Measurements from ENCODE around the gene TGFBR3. TPM values are rescaled to one million over a fixed set of nuclear protein-coding genes. Genes with fewer than 3 reads are reported as not detected.
A peak's percentile ranks its signal among the peaks of the same experiment; 100 is the strongest.

Gene TGFBR3
- total and polyA plus RNA-seq, 3 experiments from 2014 or later = 28.8 to 78.5 (median 29.9) TPM

DNA sequence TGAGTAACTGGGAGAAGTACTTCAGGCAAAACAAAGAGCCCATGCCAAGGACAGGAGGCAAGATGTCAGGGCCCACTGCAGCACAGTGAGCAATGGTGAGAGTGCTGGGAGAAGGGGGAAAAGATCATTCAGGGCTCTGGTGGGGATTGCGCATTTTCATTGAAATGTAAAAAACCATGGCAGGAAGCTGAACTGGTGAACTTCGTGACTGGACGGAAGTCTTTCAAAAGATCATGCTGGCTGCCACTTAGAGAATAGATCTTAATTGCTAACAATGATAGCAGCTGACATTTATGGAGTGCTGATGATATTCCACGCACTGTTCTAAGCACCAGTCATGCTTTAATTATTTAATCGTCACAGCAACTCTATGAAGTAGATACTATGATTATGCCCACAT is 107.0 kb downstream of the TGFBR3 start:
- POLR2A ChIA-PET = no interaction called here
- CTCF ChIA-PET = interaction anchor here (1.5 kb wide), 1 partner anchor 28 kb away, joined by 3 read pairs; no protein-coding TSS in a partner anchor
- peaks cover 42 to 70% (median 60%) of the 10 kb centered on the region in 3 donors for H3K4me1 Mint-ChIP-seq

DNA sequence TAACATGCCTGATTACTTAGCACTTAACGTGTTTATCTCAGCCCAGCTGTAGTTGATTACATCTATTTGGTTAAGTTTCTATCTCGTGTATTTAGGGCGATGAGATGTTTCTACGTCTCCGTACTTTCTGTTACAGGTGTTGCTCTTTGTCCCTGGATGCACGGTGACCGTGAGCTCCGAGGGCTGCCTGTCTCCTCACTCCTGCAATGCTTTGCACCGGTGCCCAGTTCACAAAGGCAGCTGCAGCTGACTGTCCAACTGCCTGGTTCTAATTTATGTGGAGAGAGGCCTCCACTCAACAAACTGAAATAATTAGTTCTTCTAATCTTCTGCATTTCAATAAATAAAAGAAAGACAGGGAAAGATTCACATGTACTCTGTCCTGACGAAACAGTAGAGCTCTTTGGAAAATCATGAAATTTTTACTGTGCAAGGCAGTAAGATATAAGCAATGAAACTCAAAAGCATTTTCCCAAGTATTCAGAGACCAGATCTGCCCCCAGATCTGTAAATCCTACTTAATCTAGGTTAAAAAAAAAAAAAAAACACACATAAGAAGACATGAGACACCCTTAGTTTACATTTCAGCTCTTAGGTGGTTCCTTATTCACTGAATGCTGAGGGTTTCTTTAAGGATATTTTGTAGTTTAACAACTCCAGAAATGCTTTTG is 108.2 kb downstream of the TGFBR3 start:
- no peaks in the 10 kb centered on the region for H3K27me3 ChIP-seq (ENCODE audit: insufficient read depth, low read length, poor library complexity, severe bottlenecking)
- H3K9me3 Mint-ChIP-seq = no peaks in the 10 kb centered on the region
- peaks cover 4% of the 10 kb centered on the region for H3K4me1 ChIP-seq (ENCODE audit: insufficient read depth, low read length)
- ChIA-PET CTCF (interaction anchor here (0.9 to 1.5 kb wide), 3 partner anchors 8 to 29 kb away, joined by 3 to 4 read pairs (median 3); no protein-coding TSS in a partner anchor), POLR2A (no interaction called here)
- peak overlapping the region in 3 of 8 donors; percentile 40 to 81 (median 73) for H3K27ac Mint-ChIP-seq
- H3K36me3 ChIP-seq (ENCODE audit: insufficient read depth, low read length) = peaks cover 2% of the 10 kb centered on the region
- H3K27me3 Mint-ChIP-seq = no peaks in the 10 kb centered on the region
- H3K4me3 Mint-ChIP-seq = no peak overlapping the region
- no peak for DNase-seq
- H3K4me3 ChIP-seq (ENCODE audit: low read length) = no peak overlapping the region
- no peak overlapping the region for H3K27ac ChIP-seq (ENCODE audit: low read depth, low read length)
- H3K9me3 ChIP-seq (ENCODE audit: low read length) = no peaks in the 10 kb centered on the region
- H3K4me1 Mint-ChIP-seq = peaks cover 40 to 71% (median 62%) of the 10 kb centered on the region in 3 donors
- H3K36me3 Mint-ChIP-seq = peaks cover 15 to 40% (median 20%) of the 10 kb centered on the region in 3 donors

More for the DNA sequence above, 107.0 kb downstream of the TGFBR3 start:
- Mint-ChIP-seq H3K4me3 (no peak overlapping the region), H3K36me3 (peaks cover 15 to 49% (median 22%) of the 10 kb centered on the region in 3 donors), H3K27me3 (no peaks in the 10 kb centered on the region), H3K27ac (peak overlapping the region in 3 of 8 donors; percentile 2 to 82 (median 30)), H3K9me3 (no peaks in the 10 kb centered on the region)
- peaks cover 4% of the 10 kb centered on the region for H3K4me1 ChIP-seq (ENCODE audit: insufficient read depth, low read length)
- peaks cover 3% of the 10 kb centered on the region for H3K36me3 ChIP-seq (ENCODE audit: insufficient read depth, low read length)
- no peak overlapping the region for H3K4me3 ChIP-seq (ENCODE audit: low read length)
- H3K27me3 ChIP-seq (ENCODE audit: insufficient read depth, low read length, poor library complexity, severe bottlenecking) = no peaks in the 10 kb centered on the region
- H3K27ac ChIP-seq (ENCODE audit: low read depth, low read length) = no peak overlapping the region
- H3K9me3 ChIP-seq (ENCODE audit: low read length) = no peaks in the 10 kb centered on the region
- DNase-seq = no peak

DNA sequence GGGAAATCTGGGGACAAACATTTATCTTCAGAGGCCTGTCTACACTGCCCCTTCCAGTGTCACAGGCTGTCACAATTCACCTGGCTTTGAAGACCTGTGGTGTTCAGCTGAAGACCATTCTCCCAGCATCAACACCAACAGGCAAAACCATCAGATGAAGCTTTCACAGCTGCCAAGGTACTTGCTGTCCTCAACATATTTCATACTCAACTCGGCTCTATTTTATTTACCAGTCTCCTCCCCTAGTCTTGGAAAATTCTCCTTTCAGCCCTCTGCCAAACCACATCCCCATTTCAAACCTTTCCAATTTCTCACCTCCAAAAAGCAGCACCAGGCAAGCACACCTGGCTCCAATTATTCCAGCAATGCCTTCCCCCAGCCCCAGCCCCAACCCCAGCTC is 108.8 kb downstream of the TGFBR3 start:
- ChIA-PET POLR2A (no interaction called here), CTCF (interaction anchor here (0.9 to 1.3 kb wide), 3 partner anchors 8 to 264 kb away, joined by 3 to 4 read pairs (median 3); no protein-coding TSS in a partner anchor)
- no peak overlapping the region for H3K4me3 Mint-ChIP-seq
- no peak for DNase-seq
- Histone ChIP-seq H3K9me3 (ENCODE audit: low read length) (no peaks in the 10 kb centered on the region), H3K27ac (ENCODE audit: low read depth, low read length) (no peak overlapping the region), H3K4me1 (ENCODE audit: insufficient read depth, low read length) (peaks cover 4% of the 10 kb centered on the region), H3K4me3 (ENCODE audit: low read length) (no peak overlapping the region), H3K36me3 (ENCODE audit: insufficient read depth, low read length) (no peaks in the 10 kb centered on the region), H3K27me3 (ENCODE audit: insufficient read depth, low read length, poor library complexity, severe bottlenecking) (no peaks in the 10 kb centered on the region)
- H3K9me3 Mint-ChIP-seq = no peaks in the 10 kb centered on the region
- peaks cover 43 to 73% (median 66%) of the 10 kb centered on the region in 3 donors for H3K4me1 Mint-ChIP-seq
- H3K27me3 Mint-ChIP-seq = no peaks in the 10 kb centered on the region
- peak overlapping the region in 3 of 8 donors; percentile 39 to 78 (median 63) for H3K27ac Mint-ChIP-seq
- H3K36me3 Mint-ChIP-seq = peaks cover 13 to 34% (median 20%) of the 10 kb centered on the region in 3 donors

DNA sequence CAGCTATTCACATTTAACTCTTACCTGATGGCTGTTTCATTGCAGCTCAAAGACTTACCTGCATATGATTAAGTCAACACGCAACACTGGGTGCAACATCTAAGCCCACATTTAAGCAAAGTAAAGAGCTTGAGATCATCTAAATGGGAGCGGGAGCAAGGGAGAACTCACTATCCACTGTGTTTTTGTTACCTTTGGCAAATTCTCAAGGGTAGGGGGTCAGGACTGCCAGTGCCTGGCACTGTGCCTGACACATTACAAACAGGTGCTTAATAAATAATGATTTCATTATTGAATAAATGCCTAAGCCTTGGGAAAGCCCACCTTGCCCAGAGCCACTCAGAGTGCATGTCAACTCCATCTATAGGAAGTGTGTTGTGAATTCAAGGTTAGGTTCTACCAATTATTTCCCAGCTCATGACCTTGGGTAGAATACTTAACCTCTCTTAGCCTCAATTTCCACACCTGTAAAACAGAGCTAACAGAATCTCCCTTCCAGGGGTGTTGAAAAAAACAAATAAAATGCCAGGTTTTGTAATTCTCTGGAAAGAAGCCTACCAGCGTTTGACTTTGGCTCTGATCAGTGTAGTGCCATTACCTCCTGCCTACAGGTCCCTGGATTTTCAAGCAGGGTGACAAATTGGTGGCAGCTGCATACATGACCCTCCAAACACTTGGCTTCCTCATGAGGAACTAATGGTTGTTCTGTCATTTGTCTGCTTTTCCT is 109.7 kb downstream of the TGFBR3 start:
- DNase-seq = no peak
- Histone ChIP-seq H3K4me3 (ENCODE audit: low read length) (no peak overlapping the region), H3K27ac (ENCODE audit: low read depth, low read length) (no peak overlapping the region), H3K9me3 (ENCODE audit: low read length) (no peaks in the 10 kb centered on the region), H3K27me3 (ENCODE audit: insufficient read depth, low read length, poor library complexity, severe bottlenecking) (no peaks in the 10 kb centered on the region), H3K36me3 (ENCODE audit: insufficient read depth, low read length) (no peaks in the 10 kb centered on the region), H3K4me1 (ENCODE audit: insufficient read depth, low read length) (peaks cover 4% of the 10 kb centered on the region)
- Mint-ChIP-seq H3K27ac (peak overlapping the region in 4 of 8 donors; percentile 27 to 90 (median 60)), H3K36me3 (peaks cover 7 to 26% (median 12%) of the 10 kb centered on the region in 3 donors), H3K27me3 (no peaks in the 10 kb centered on the region), H3K4me1 (peaks cover 41 to 69% (median 62%) of the 10 kb centered on the region in 3 donors), H3K9me3 (no peaks in the 10 kb centered on the region), H3K4me3 (no peak overlapping the region)
- POLR2A ChIA-PET = no interaction called here
- CTCF ChIA-PET = interaction anchor here (1.0 to 1.3 kb wide), 4 partner anchors 9 to 264 kb away, joined by 3 to 4 read pairs (median 3); no protein-coding TSS in a partner anchor

DNA sequence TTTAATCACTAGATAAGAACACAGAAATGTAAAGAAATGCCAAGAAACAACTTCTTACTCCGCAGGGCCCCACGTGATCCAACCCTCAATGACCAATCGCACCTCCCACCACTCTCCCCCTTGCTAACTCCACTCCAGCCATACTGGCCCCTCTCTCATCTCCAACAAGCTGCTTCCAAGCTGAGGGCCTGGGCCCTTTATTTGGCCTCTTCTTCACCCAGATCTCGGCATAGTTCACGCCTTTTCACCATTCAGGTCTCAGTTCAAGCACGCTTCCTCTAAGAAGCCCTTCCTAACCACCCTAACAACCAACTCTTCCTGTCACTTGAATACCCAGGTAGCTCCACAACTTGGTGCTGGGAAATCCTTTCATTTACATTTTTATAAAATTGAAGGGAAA is 110.7 kb downstream of the TGFBR3 start:
- no peaks in the 10 kb centered on the region for H3K9me3 ChIP-seq (ENCODE audit: low read length)
- H3K4me3 Mint-ChIP-seq = peak overlapping the region in 1 of 7 donors; percentile 20
- peaks cover 4% of the 10 kb centered on the region for H3K4me1 ChIP-seq (ENCODE audit: insufficient read depth, low read length)
- CTCF ChIA-PET = interaction anchor here (0.9 to 1.0 kb wide), 2 partner anchors 92 to 102 kb away, joined by 3 read pairs; no protein-coding TSS in a partner anchor
- H3K27ac ChIP-seq (ENCODE audit: low read depth, low read length) = no peak overlapping the region
- no peaks in the 10 kb centered on the region for H3K36me3 ChIP-seq (ENCODE audit: insufficient read depth, low read length)
- no peaks in the 10 kb centered on the region for H3K27me3 Mint-ChIP-seq
- H3K4me3 ChIP-seq (ENCODE audit: low read length) = no peak overlapping the region
- H3K9me3 Mint-ChIP-seq = no peaks in the 10 kb centered on the region
- DNase-seq = no peak
- H3K27me3 ChIP-seq (ENCODE audit: insufficient read depth, low read length, poor library complexity, severe bottlenecking) = no peaks in the 10 kb centered on the region
- peaks cover 7 to 24% (median 10%) of the 10 kb centered on the region in 3 donors for H3K36me3 Mint-ChIP-seq
- POLR2A ChIA-PET = no interaction called here
- peaks cover 40 to 67% (median 59%) of the 10 kb centered on the region in 3 donors for H3K4me1 Mint-ChIP-seq
- H3K27ac Mint-ChIP-seq = peak overlapping the region in 5 of 8 donors; percentile 24 to 90 (median 72)

DNA sequence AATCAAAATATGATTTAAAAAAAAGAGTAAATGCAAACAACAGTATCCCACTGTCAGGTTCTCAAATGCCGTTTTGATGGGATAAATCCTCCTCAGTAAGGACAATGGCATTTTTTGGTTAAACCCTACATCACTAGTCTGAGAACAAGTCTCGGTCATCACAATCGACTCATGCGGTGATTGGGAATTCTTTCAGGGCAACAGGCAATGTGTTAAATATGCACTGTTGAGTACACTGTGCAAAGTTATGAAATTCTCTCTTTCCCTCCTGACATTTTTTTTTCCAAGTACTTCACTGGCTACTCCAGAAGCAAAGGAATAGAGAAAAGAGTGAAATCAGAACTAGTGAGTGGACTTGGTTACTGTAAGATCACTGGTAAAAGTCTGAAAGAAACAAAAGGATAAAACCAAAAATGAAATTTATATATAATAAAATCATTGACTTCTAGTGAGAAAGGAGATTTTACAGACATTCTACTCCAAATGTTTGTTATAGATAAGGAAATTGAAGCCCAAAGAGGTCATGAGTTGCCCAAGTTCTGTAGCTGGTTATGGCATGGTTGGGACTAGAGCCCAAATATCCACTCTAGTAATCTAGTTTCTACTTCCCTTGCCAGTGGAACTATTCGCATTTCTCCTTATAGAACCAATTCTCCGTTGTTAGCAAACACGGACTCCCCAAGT is 111.3 kb downstream of the TGFBR3 start:
- Histone ChIP-seq H3K4me3 (ENCODE audit: low read length) (no peak overlapping the region), H3K27ac (ENCODE audit: low read depth, low read length) (no peak overlapping the region), H3K27me3 (ENCODE audit: insufficient read depth, low read length, poor library complexity, severe bottlenecking) (no peaks in the 10 kb centered on the region), H3K36me3 (ENCODE audit: insufficient read depth, low read length) (no peaks in the 10 kb centered on the region), H3K9me3 (ENCODE audit: low read length) (no peaks in the 10 kb centered on the region), H3K4me1 (ENCODE audit: insufficient read depth, low read length) (peaks cover 4% of the 10 kb centered on the region)
- no peak overlapping the region for H3K4me3 Mint-ChIP-seq
- no peak for DNase-seq
- CTCF ChIA-PET = interaction anchor here (0.9 to 1.0 kb wide), 2 partner anchors 93 to 103 kb away, joined by 3 read pairs; no protein-coding TSS in a partner anchor
- H3K4me1 Mint-ChIP-seq = peaks cover 45 to 73% (median 62%) of the 10 kb centered on the region in 3 donors
- peak overlapping the region in 3 of 8 donors; percentile 24 to 90 (median 80) for H3K27ac Mint-ChIP-seq
- H3K27me3 Mint-ChIP-seq = no peaks in the 10 kb centered on the region
- POLR2A ChIA-PET = no interaction called here
- H3K9me3 Mint-ChIP-seq = no peaks in the 10 kb centered on the region
- H3K36me3 Mint-ChIP-seq = peaks cover 7 to 26% (median 12%) of the 10 kb centered on the region in 3 donors

DNA sequence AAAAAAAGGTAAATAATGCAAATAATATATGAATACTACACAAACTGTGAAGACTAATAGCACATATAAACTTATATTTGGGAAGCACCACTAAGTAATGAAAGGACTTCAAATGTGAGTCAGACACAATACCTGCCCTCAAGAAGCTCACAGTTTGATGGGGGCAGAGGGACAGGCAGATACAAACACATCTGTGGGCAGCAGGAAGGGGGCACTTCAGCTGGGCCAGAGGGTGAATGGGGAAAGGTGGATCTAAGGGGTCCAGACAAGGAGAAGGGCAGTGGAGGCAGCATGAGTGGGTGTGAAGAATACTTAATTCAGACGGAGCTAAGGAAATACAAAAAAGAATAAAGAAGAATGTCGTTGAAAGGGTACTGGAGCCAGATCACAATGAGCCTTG is 114.2 kb downstream of the TGFBR3 start:
- POLR2A ChIA-PET = interaction anchor here (0.7 kb wide), 1 partner anchor 271 kb away, joined by 5 read pairs; no protein-coding TSS in a partner anchor
- peaks cover 10 to 24% (median 16%) of the 10 kb centered on the region in 3 donors for H3K36me3 Mint-ChIP-seq
- no peak overlapping the region for H3K4me3 Mint-ChIP-seq
- H3K9me3 Mint-ChIP-seq = no peaks in the 10 kb centered on the region
- peaks cover 4% of the 10 kb centered on the region for H3K4me1 ChIP-seq (ENCODE audit: insufficient read depth, low read length)
- H3K9me3 ChIP-seq (ENCODE audit: low read length) = no peaks in the 10 kb centered on the region
- H3K4me1 Mint-ChIP-seq = peaks cover 47 to 68% (median 57%) of the 10 kb centered on the region in 3 donors
- peak overlapping the region in 3 of 8 donors; percentile 5 to 91 (median 37) for H3K27ac Mint-ChIP-seq
- H3K27me3 Mint-ChIP-seq = no peaks in the 10 kb centered on the region
- no peaks in the 10 kb centered on the region for H3K36me3 ChIP-seq (ENCODE audit: insufficient read depth, low read length)
- CTCF ChIA-PET = no interaction called here
- DNase-seq = no peak
- H3K27me3 ChIP-seq (ENCODE audit: insufficient read depth, low read length, poor library complexity, severe bottlenecking) = no peaks in the 10 kb centered on the region
- H3K4me3 ChIP-seq (ENCODE audit: low read length) = no peak overlapping the region
- no peak overlapping the region for H3K27ac ChIP-seq (ENCODE audit: low read depth, low read length)

Measured in CD8-positive, alpha-beta memory T cell (primary cell).